GM23338 (cell line): ENCODE results near the gene HTR1E. TPM values are rescaled to one million over a fixed set of nuclear protein-coding genes. Genes with fewer than 3 reads are reported as not detected.

Experiments
- ATAC-seq: fragments of 200-7000 bp; cut with Tn5 transposase; 3 replicates; pipeline ENCODE4 v1.9.1; 2020
- DNase-seq: peaks from one replicate; pipeline ENCODE4 v3.0.0-alpha.2; 2015; ENCODE audit warnings: low spot score
- H2AFZ ChIP-seq: fragments of 200-600 bp; sonication (generic); 2 replicates; pipeline ENCODE4 v1.8.0; 2016; ENCODE audit warnings: antibody characterized with exemption, mild to moderate bottlenecking, moderate library complexity
- H3F3A ChIP-seq: fragments of 200-600 bp; sonication (generic); replicated peaks from 2 replicates; pipeline ENCODE4 v1.8.0; 2017; ENCODE audit warnings: antibody characterized with exemption, mixed run types, low read depth
- H3K27ac ChIP-seq: fragments of 200-600 bp; sonication (generic); 2 replicates; pipeline ENCODE4 v1.6.1; 2016; ENCODE audit warnings: low read depth
- H3K27me3 ChIP-seq: fragments of 200-600 bp; sonication (generic); 2 replicates; pipeline ENCODE4 v1.8.0; 2016; ENCODE audit warnings: mild to moderate bottlenecking, mixed run types, moderate library complexity; ENCODE audit not compliant: insufficient read depth
- H3K36me3 ChIP-seq: fragments of 200-600 bp; sonication (generic); 2 replicates; pipeline ENCODE4 v1.8.0; 2016; ENCODE audit warnings: mild to moderate bottlenecking; ENCODE audit not compliant: insufficient read depth
- H3K4me1 ChIP-seq: fragments of 200-600 bp; sonication (generic); 2 replicates; pipeline ENCODE4 v1.8.0; 2016; ENCODE audit warnings: mild to moderate bottlenecking, moderate library complexity; ENCODE audit not compliant: insufficient read depth
- H3K4me2 ChIP-seq: fragments of 200-600 bp; sonication (generic); 2 replicates; pipeline ENCODE4 v1.7.1; 2017; ENCODE audit warnings: mixed run types
- H3K4me3 ChIP-seq: fragments of 200-600 bp; sonication (generic); 2 replicates; pipeline ENCODE4 v1.6.1; 2016; ENCODE audit warnings: mixed run types
- H3K79me2 ChIP-seq: fragments of 200-600 bp; sonication (generic); replicated peaks from 2 replicates; pipeline ENCODE4 v1.8.0; 2017; ENCODE audit warnings: mild to moderate bottlenecking; ENCODE audit not compliant: insufficient read depth
- H3K9me2 ChIP-seq: fragments of 200-600 bp; sonication (generic); 2 replicates; pipeline ENCODE4 v1.8.0; 2017; ENCODE audit not compliant: insufficient read depth
- H4K20me1 ChIP-seq: fragments of 200-600 bp; sonication (generic); replicated peaks from 2 replicates; pipeline ENCODE4 v1.8.0; 2017; ENCODE audit warnings: mild to moderate bottlenecking; ENCODE audit not compliant: insufficient read depth
- H3K27ac Mint-ChIP-seq: 2 replicates; pipeline ENCODE4 v1.8.0; 2020; ENCODE audit warnings: inconsistent platforms, mild to moderate bottlenecking, moderate library complexity, mixed read lengths
- H3K27me3 Mint-ChIP-seq: 3 replicates; pipeline ENCODE4 v1.8.0; 2022; ENCODE audit warnings: low read depth, mild to moderate bottlenecking, moderate library complexity, mixed read lengths, inconsistent platforms; ENCODE audit not compliant: insufficient read depth, poor library complexity
- H3K36me3 Mint-ChIP-seq: 3 replicates; pipeline ENCODE4 v1.8.0; 2021; ENCODE audit warnings: low read depth, mild to moderate bottlenecking, inconsistent platforms, moderate library complexity, mixed read lengths
- H3K4me1 Mint-ChIP-seq: 3 replicates; pipeline ENCODE4 v1.8.0; 2020; ENCODE audit warnings: mild to moderate bottlenecking, inconsistent platforms, mixed read lengths
- H3K4me3 Mint-ChIP-seq: 3 replicates; pipeline ENCODE4 v1.8.0; 2021; ENCODE audit warnings: moderate library complexity, mild to moderate bottlenecking, inconsistent platforms, mixed read lengths
- H3K9me3 Mint-ChIP-seq: 3 replicates; pipeline ENCODE4 v1.8.0; 2020; ENCODE audit warnings: moderate library complexity, mild to moderate bottlenecking, inconsistent platforms, mixed read lengths
- CREB1 ChIP-seq: fragments of 250-450 bp; sonication (Bioruptor Pico); IDR thresholded peaks from 2 replicates; pipeline ENCODE4 v1.5.0; 2020; ENCODE audit warnings: low read depth, mild to moderate bottlenecking, moderate library complexity
- CTCF ChIP-seq, 2 experiments: fragments of 200-600 bp in 1 of 2; sonication (generic) in 1 of 2; conservative IDR thresholded peaks; 2 replicates each; pipeline versions ENCODE4 v1.5.1 to v1.6.1; 2016 to 2017; ENCODE audit warnings: antibody characterized with exemption in 2 of 2, low read depth in 2 of 2, mild to moderate bottlenecking in 2 of 2, moderate library complexity in 1 of 2
- ETS1 ChIP-seq: IDR thresholded peaks from 2 replicates; pipeline ENCODE4 v1.6.1; 2016; ENCODE audit warnings: antibody characterized with exemption
- EZH2phosphoT487 ChIP-seq: fragments of 200-600 bp; sonication (generic); IDR thresholded peaks from one replicate; pipeline ENCODE4 v1.8.1; 2018; ENCODE audit warnings: antibody characterized with exemption; ENCODE audit not compliant: unreplicated experiment
- JUNB ChIP-seq: IDR thresholded peaks from one replicate; pipeline ENCODE4 v1.6.1; 2016; ENCODE audit warnings: antibody characterized with exemption; ENCODE audit not compliant: unreplicated experiment
- NANOG ChIP-seq: IDR thresholded peaks from 2 replicates; pipeline ENCODE4 v1.6.1; 2016; ENCODE audit warnings: antibody characterized with exemption, borderline replicate concordance
- POLR2AphosphoS5 ChIP-seq: IDR thresholded peaks from 2 replicates; pipeline ENCODE4 v1.6.1; 2016; ENCODE audit warnings: antibody characterized with exemption, low read depth
- ZNF114 ChIP-seq: fragments of 250-450 bp; sonication (Bioruptor Pico); IDR thresholded peaks from 2 replicates; pipeline ENCODE4 v1.5.0; 2020; ENCODE audit warnings: mild to moderate bottlenecking, moderate library complexity
- ZNF331 ChIP-seq: fragments of 250-450 bp; sonication (Bioruptor Pico); IDR thresholded peaks from 2 replicates; pipeline ENCODE4 v1.5.0; 2020; ENCODE audit warnings: low read depth, mild to moderate bottlenecking, moderate library complexity
- ZNF462 ChIP-seq: fragments of 250-450 bp; sonication (Bioruptor Pico); IDR thresholded peaks from 2 replicates; pipeline ENCODE4 v1.5.0; 2020; ENCODE audit warnings: mild to moderate bottlenecking, moderate library complexity
- polyA plus RNA-seq: library from polyadenylated mRNA; unstranded; fragments of >200 nt; fragmentation: Nextera tagmentation; extraction: Ambion mirVana; gene quantifications from 2 replicates; pipeline ENCODE4 v1.2.1, GENCODE V29; 2016
- total RNA-seq: library from RNA; depleted of rRNA; stranded (reverse); fragments of >200 nt; shearing (Covaris generic); gene quantifications from 2 replicates; pipeline ENCODE4 v1.2.3, GENCODE V29; 2014

HTR1E gene
- total and polyA plus RNA-seq, 2 experiments from 2014 or later = not detected

- Histone ChIP-seq H2AFZ (peak overlapping the region; percentile 94), H3K9me2 (no peaks in the 10 kb centered on the region)
- peak; percentile 96 for ATAC-seq
Measured at GRCh38 chr6:86936834-86937218, 502 bp upstream of the HTR1E start.

More at GRCh38 chr6:86936834-86937218, 502 bp upstream of the HTR1E start:
- Histone ChIP-seq H3F3A (no peaks in the 10 kb centered on the region), H3K4me3 (peak overlapping the region; percentile 77), H3K36me3 (no peaks in the 10 kb centered on the region), H3K4me1 (no peaks in the 10 kb centered on the region; the same call in 1 of the 2 replicates), H3K4me2 (peak overlapping the region; percentile 94; the same call in 1 of the 2 replicates), H3K27ac (no peak overlapping the region), H3K27me3 (peaks cover 31% of the 10 kb centered on the region), H3K79me2 (no peaks in the 10 kb centered on the region), H4K20me1 (no peaks in the 10 kb centered on the region)
- peaks cover 24% of the 10 kb centered on the region for H3K27me3 Mint-ChIP-seq
- peak; percentile 97 for DNase-seq
- no peak for TF ChIP-seq NANOG
- peak; percentile 25; the same call in 1 of the 2 replicates for TF ChIP-seq CREB1 (CRISPR knock-in tag)
- TF ChIP-seq EZH2phosphoT487 = no peak
- no peak for TF ChIP-seq POLR2AphosphoS5
- TF ChIP-seq ETS1 = no peak
- TF ChIP-seq ZNF331 = no peak
- no peak for TF ChIP-seq CTCF (conservative IDR thresholded peaks at IDR 0.05; ENCODE audit: low read depth in 2 of 2)
- no peak for TF ChIP-seq JUNB
- peak; percentile 63; the same call in 1 of the 2 replicates for TF ChIP-seq ZNF114 (CRISPR knock-in tag)
- peak; percentile 85 for TF ChIP-seq ZNF462
- H3K36me3 Mint-ChIP-seq = no peaks in the 10 kb centered on the region
- H3K4me1 Mint-ChIP-seq = peaks cover 7% of the 10 kb centered on the region; the same call in 2 of the 3 replicates
- H3K27ac Mint-ChIP-seq = no peak overlapping the region
- no peaks in the 10 kb centered on the region for H3K9me3 Mint-ChIP-seq
- H3K4me3 Mint-ChIP-seq = peak overlapping the region; percentile 80
